Activated CD4-positive, alpha-beta T cell treated with anti-CD3 and anti-CD28 coated beads, Interleukin-2, amount 50 U/mL, for 1 hour (primary cell): ENCODE measurements around the gene MYLK3.

ENCODE experiments used
- DNase-seq: peaks from one replicate; pipeline ENCODE4 v3.0.0-alpha.2; 2020

MYLK3 gene

GRCh38 chr16:46757339-46758050 lies 9.4 kb upstream of the MYLK3 start:
- DNase-seq: no peak

GRCh38 chr16:46756772-46757171 lies 8.6 kb upstream of the MYLK3 start:
- DNase-seq: no peak

GRCh38 chr16:46753015-46753414 lies 4.9 kb upstream of the MYLK3 start:
- DNase-seq: no peak

GRCh38 chr16:46751381-46751780 lies 3.2 kb upstream of the MYLK3 start:
- no peak for DNase-seq

GRCh38 chr16:46748775-46749705 lies 896 bp upstream of the MYLK3 start:
- no peak for DNase-seq

GRCh38 chr16:46746821-46747776 lies 1.0 kb downstream of the MYLK3 start:
- no peak for DNase-seq

GRCh38 chr16:46745617-46746016 lies 2.5 kb downstream of the MYLK3 start:
- DNase-seq: no peak

GRCh38 chr16:46743232-46743719 lies 4.9 kb downstream of the MYLK3 start:
- no peak for DNase-seq

GRCh38 chr16:46739934-46740333 lies 8.2 kb downstream of the MYLK3 start:
- no peak for DNase-seq

GRCh38 chr16:46737621-46738214 lies 10.4 kb downstream of the MYLK3 start:
- no peak for DNase-seq

GRCh38 chr16:46736695-46737094 lies 11.4 kb downstream of the MYLK3 start:
- no peak for DNase-seq

- no peak for DNase-seq
Measured at GRCh38 chr16:46733319-46733830, 14.8 kb downstream of the MYLK3 start.

GRCh38 chr16:46732561-46732960 lies 15.6 kb downstream of the MYLK3 start:
- no peak for DNase-seq

- no peak for DNase-seq
Measured at GRCh38 chr16:46731691-46732555, 16.2 kb downstream of the MYLK3 start.

GRCh38 chr16:46730801-46731690 lies 17.1 kb downstream of the MYLK3 start:
- no peak for DNase-seq

GRCh38 chr16:46730126-46730525 lies 18.0 kb downstream of the MYLK3 start:
- no peak for DNase-seq

GRCh38 chr16:46729326-46729995 lies 18.7 kb downstream of the MYLK3 start:
- no peak for DNase-seq

GRCh38 chr16:46728806-46729205 lies 19.3 kb downstream of the MYLK3 start:
- DNase-seq: no peak

GRCh38 chr16:46727630-46728029 lies 20.5 kb downstream of the MYLK3 start:
- no peak for DNase-seq
